ENCODE results near the gene LIFR. TPM values are rescaled to one million over a fixed set of nuclear protein-coding genes. Genes with fewer than 3 reads are reported as not detected.

The LIFR gene
- total and polyA plus RNA-seq, 2 donors (not counting 3 experiments of a cell fraction or from before 2014, with no cell fraction given): 4.1 to 36.4 TPM

DNA sequence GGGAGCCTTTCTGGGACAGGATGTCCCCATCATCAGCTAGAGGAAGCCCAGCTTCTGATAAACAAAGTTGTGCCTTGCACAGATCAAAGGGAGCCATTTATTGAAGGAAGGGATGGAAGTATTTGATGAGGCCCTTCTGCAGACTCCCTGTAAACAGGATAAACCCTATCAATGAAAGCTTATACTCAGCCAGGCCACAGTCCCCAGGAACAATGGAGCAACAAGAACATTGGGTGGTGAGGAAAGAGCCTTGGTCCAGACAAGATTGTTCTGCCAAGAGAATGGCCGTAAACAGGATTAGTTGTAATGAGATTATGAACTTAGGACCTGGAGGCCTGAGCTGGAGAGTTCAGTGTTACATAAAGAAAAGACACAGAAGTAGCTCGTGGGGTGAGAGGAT is 40.5 kb upstream of the LIFR start:
- intact Hi-C loops (cut with micrococcal nuclease) (loop anchor here (5.0 kb wide), 1 partner anchor 185 kb away; no protein-coding TSS in a partner anchor), dilution Hi-C loops (cut with MboI; ENCODE audit: extremely low pct_ligation_motif_present, low sequenced_read_pairs) (no loop called here)
- no peak overlapping the region for H2AFZ ChIP-seq (ENCODE audit: low read depth, low read length)
- DNase-seq (ENCODE audit: low read depth, low spot score) (no peak), FAIRE-seq (no peak)
- H3K4me2 ChIP-seq (ENCODE audit: insufficient read depth, low read length): no peak overlapping the region
- ChIA-PET CTCF (interaction anchor here (0.7 to 1.7 kb wide), 3 partner anchors 8 to 155 kb away, joined by 3 to 4 read pairs (median 3); no protein-coding TSS in a partner anchor), POLR2A (no interaction called here)
- no peaks in the 10 kb centered on the region for H3K36me3 ChIP-seq (ENCODE audit: control insufficient read depth in 2 of 2, extremely low read depth in 1 of 2, insufficient read depth in 2 of 2, low read length in 2 of 2)
- H4K20me1 ChIP-seq (replicated peaks; ENCODE audit: control insufficient read depth, extremely low read depth, insufficient read depth, low read length): no peaks in the 10 kb centered on the region
- H3K9me3 ChIP-seq (replicated peaks; ENCODE audit: control insufficient read depth, insufficient read depth, low read length): no peaks in the 10 kb centered on the region
- H3K9ac ChIP-seq (replicated peaks; ENCODE audit: extremely low read depth, insufficient read depth, low read length): no peak overlapping the region
- peaks cover 49% of the 10 kb centered on the region for H3K4me1 ChIP-seq (ENCODE audit: control insufficient read depth, extremely low read depth, insufficient read depth, low read length)
- H3K9me1 ChIP-seq (replicated peaks; ENCODE audit: control insufficient read depth, extremely low read depth, insufficient read depth, low read length): no peaks in the 10 kb centered on the region
- H3K4me3 ChIP-seq (replicated peaks in 1 of 3; ENCODE audit: insufficient read depth in 1 of 3, low read depth in 1 of 3, low read length in 3 of 3): no peak overlapping the region
- no peaks in the 10 kb centered on the region for H3K79me2 ChIP-seq (ENCODE audit: control insufficient read depth, insufficient read depth, low read length)
- TF ChIP-seq MAX (IDR thresholded peaks at IDR 0.05; ENCODE audit: insufficient read depth, insufficient read length): no peak
- H3K27me3 ChIP-seq (ENCODE audit: control insufficient read depth in 2 of 2, insufficient read depth in 2 of 2, low read length in 2 of 2): no peaks in the 10 kb centered on the region
- no TSS peak for BruUV-seq (replicated peaks)
- H3K27ac ChIP-seq (ENCODE audit: insufficient read depth, low read depth, low read length): no peak overlapping the region

DNA sequence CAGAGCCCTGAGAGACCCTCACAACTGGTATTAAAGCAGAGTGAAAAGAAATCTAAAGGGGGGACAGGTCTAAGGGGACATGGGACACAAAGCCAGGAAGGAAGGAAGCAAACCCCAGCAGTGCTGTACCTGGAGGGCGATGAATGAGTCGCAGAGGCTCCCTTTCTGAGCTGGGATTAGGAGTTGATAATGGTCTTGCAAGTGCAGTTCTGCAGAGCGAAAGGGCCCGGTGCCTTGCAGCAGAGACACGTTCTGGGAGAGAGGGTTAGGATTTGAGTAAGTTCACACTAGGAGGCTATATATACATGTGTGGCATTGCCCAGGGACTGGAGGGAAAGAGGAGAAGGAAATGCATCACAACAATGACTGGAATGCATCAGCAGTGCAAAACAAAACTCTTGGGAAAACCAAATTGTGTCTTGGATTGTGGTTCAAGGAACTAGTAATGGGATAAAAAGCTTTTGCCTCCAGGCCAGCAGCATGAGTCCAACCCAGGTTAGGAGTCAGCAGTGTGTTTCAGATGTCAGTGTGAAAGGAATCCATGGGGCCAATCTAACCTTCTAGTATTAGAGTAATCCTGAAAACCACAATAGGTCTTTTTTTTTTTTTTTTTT is 38.8 kb upstream of the LIFR start:
- CTCF ChIA-PET: interaction anchor here (1.3 to 1.4 kb wide), 2 partner anchors 131 to 154 kb away, joined by 3 to 7 read pairs; no protein-coding TSS in a partner anchor
- H3K9me3 ChIP-seq (replicated peaks; ENCODE audit: control insufficient read depth, insufficient read depth, low read length): no peaks in the 10 kb centered on the region
- dilution Hi-C loops (cut with MboI; ENCODE audit: extremely low pct_ligation_motif_present, low sequenced_read_pairs): no loop called here
- DNase-seq (ENCODE audit: low read depth, low spot score): no peak
- H3K9ac ChIP-seq (replicated peaks; ENCODE audit: extremely low read depth, insufficient read depth, low read length): no peak overlapping the region
- no peak overlapping the region for H3K4me3 ChIP-seq (replicated peaks in 1 of 3; ENCODE audit: insufficient read depth in 1 of 3, low read depth in 1 of 3, low read length in 3 of 3)
- intact Hi-C loops (cut with micrococcal nuclease): loop anchor here (5.0 kb wide), 1 partner anchor 187 kb away; no protein-coding TSS in a partner anchor
- no TSS peak for BruUV-seq (replicated peaks)
- H4K20me1 ChIP-seq (replicated peaks; ENCODE audit: control insufficient read depth, extremely low read depth, insufficient read depth, low read length): no peaks in the 10 kb centered on the region
- H3K4me2 ChIP-seq (ENCODE audit: insufficient read depth, low read length): no peak overlapping the region
- no peaks in the 10 kb centered on the region for H3K79me2 ChIP-seq (ENCODE audit: control insufficient read depth, insufficient read depth, low read length)
- peak; percentile 18 for FAIRE-seq
- H2AFZ ChIP-seq (ENCODE audit: low read depth, low read length): no peak overlapping the region
- H3K36me3 ChIP-seq (ENCODE audit: control insufficient read depth in 2 of 2, extremely low read depth in 1 of 2, insufficient read depth in 2 of 2, low read length in 2 of 2): no peaks in the 10 kb centered on the region
- H3K27ac ChIP-seq (ENCODE audit: insufficient read depth, low read depth, low read length): no peak overlapping the region
- no peaks in the 10 kb centered on the region for H3K27me3 ChIP-seq (ENCODE audit: control insufficient read depth in 2 of 2, insufficient read depth in 2 of 2, low read length in 2 of 2)
- peaks cover 32% of the 10 kb centered on the region for H3K4me1 ChIP-seq (ENCODE audit: control insufficient read depth, extremely low read depth, insufficient read depth, low read length)
- no peaks in the 10 kb centered on the region for H3K9me1 ChIP-seq (replicated peaks; ENCODE audit: control insufficient read depth, extremely low read depth, insufficient read depth, low read length)
- TF ChIP-seq GATA2 (IDR thresholded peaks at IDR 0.05; ENCODE audit: insufficient read depth, insufficient read length, low read depth, low read length) (no peak), POLR2A (IDR thresholded peaks at IDR 0.05; ENCODE audit: low read depth, low read length) (no peak), POLR2AphosphoS5 (IDR thresholded peaks at IDR 0.05; ENCODE audit: insufficient read depth, low read depth, low read length) (no peak), MYC (IDR thresholded peaks at IDR 0.05; ENCODE audit: low read depth, low read length) (no peak), EZH2 (IDR thresholded peaks at IDR 0.05; ENCODE audit: borderline replicate concordance, low read depth, low read length, severe bottlenecking) (no peak), MAX (IDR thresholded peaks at IDR 0.05; ENCODE audit: insufficient read depth, insufficient read length) (no peak), FOS (IDR thresholded peaks at IDR 0.05; ENCODE audit: borderline replicate concordance, insufficient read depth, low read length) (no peak), JUN (IDR thresholded peaks at IDR 0.05; ENCODE audit: borderline replicate concordance, insufficient read depth, insufficient read length, low read depth) (no peak)
- TF ChIP-seq, protein P1, sequence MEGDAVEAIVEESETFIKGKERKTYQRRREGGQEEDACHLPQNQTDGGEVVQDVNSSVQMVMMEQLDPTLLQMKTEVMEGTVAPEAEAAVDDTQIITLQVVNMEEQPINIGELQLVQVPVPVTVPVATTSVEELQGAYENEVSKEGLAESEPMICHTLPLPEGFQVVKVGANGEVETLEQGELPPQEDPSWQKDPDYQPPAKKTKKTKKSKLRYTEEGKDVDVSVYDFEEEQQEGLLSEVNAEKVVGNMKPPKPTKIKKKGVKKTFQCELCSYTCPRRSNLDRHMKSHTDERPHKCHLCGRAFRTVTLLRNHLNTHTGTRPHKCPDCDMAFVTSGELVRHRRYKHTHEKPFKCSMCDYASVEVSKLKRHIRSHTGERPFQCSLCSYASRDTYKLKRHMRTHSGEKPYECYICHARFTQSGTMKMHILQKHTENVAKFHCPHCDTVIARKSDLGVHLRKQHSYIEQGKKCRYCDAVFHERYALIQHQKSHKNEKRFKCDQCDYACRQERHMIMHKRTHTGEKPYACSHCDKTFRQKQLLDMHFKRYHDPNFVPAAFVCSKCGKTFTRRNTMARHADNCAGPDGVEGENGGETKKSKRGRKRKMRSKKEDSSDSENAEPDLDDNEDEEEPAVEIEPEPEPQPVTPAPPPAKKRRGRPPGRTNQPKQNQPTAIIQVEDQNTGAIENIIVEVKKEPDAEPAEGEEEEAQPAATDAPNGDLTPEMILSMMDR (IDR thresholded peaks at IDR 0.05; ENCODE audit: extremely low read depth in 1 of 2, insufficient read depth in 1 of 2, low read depth in 1 of 2, low read length in 2 of 2): no peak
- POLR2A ChIA-PET: no interaction called here
